Measurements from ENCODE around the gene METTL26. TPM values are rescaled to one million over a fixed set of nuclear protein-coding genes. Genes with fewer than 3 reads are reported as not detected.

METTL26 gene
- 79.9 to 151 TPM (median 141 TPM) in 5 replicates for total RNA-seq (2022; extraction: Qiagen RNA extraction)

GRCh38 chr16:636206-637080 lies at the start of gene METTL26:
TSS of gene METTL26 (minus strand) at chr16:636305. CDS start at chr16:636290, 15 bp downstream.

DNA sequence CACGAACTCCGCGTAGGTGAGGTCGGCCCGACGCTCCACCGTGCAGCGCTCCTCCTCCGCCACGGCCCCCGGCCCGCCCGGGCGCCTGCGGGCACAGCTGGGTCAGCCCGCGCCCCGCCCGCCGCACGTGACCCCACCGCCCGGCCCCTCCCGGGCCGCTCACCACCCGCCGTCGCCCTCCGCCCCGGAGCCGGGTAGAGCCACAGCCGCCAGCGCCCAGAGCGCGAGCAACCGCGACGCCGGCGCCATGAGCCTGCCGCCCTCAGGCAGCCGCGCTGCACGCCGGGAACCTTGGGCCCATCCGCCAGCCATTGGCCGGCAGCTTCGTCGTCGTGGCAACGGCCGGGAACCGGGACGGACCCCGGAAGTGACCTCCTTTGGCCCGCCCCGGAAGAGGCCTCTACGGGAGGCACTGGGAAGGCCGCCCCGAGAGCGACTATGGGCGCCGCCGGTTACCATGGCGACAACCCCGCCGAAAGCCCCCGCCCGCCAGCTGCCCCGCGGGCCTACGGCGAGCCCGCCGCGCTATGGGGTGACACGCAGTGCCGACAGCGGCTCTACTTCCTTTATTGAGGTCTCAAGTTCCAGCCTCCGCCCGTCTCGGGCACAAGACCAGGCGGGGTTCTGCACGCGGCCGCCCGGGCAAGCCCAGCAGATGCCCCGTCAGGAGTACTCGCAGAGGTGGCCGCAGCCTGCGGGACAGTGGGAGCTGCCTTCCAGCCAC lies 48.1 kb upstream of the METTL26 start, which contains the start of gene JMJD8:
JMJD8 (minus strand) TSS at position 264 of the 724 bp plus-strand sequence; CDS start at position 249, 15 bp downstream.

GRCh38 chr16:679814-680624 lies 43.9 kb upstream of the METTL26 start, which contains the start of gene STUB1:
TSS of gene STUB1 (plus strand) at chr16:680410. CDS start at chr16:680526, 116 bp downstream.

GRCh38 chr16:674968-675883 lies 39.1 kb upstream of the METTL26 start, which contains the start of gene RHBDL1:
TSS of gene RHBDL1 (plus strand) at chr16:675671. CDS start at chr16:675791, 120 bp downstream.

GRCh38 chr16:667780-668518 lies 31.8 kb upstream of the METTL26 start, which contains the start of gene RHOT2:
TSS of gene RHOT2 (plus strand) at chr16:668132. CDS start at chr16:668200, 68 bp downstream.

DNA sequence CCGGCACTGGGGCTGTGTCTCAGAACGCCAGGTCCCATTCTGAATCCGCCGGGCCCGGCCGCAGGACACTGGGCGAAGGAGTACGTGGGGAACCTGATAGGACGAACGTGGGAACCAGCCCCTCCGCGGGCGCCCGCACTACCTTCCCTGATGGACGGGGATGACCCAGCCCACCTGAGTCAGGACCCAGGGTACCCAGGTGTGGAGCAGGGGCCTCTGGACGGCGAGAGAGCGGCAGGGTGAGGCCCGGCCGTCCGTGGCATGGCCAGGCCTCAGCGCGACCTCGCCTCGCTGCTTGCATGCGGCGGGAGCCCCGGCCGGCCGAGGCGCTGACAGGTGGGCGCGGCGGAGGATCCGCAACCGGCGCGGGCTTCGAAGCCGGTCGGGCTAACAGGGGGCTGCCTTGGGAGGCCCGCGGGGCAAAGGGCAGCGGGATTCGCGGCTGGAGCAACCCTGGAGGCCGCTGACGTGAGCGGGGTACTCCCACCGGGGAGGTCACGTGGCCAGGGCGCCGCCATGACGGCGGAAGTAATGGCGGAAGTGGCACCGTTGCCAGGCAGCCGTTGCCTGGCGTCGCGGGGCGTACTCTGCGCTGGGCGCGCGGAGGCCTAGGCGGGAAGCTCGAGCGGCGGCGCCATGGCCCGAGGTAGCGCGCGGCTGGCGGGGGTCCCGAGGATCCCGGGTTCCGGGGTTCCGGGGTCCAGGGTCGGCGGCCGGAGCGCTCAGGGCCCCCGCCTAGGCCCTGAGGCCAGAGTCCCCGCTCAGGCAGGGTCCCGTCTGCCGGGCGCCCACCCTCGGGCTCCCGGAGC lies 12.9 kb upstream of the METTL26 start, which contains the start of gene WDR90:
WDR90 (plus strand) TSS at position 585 of the 809 bp plus-strand sequence; CDS start at position 637, 52 bp downstream.

DNA sequence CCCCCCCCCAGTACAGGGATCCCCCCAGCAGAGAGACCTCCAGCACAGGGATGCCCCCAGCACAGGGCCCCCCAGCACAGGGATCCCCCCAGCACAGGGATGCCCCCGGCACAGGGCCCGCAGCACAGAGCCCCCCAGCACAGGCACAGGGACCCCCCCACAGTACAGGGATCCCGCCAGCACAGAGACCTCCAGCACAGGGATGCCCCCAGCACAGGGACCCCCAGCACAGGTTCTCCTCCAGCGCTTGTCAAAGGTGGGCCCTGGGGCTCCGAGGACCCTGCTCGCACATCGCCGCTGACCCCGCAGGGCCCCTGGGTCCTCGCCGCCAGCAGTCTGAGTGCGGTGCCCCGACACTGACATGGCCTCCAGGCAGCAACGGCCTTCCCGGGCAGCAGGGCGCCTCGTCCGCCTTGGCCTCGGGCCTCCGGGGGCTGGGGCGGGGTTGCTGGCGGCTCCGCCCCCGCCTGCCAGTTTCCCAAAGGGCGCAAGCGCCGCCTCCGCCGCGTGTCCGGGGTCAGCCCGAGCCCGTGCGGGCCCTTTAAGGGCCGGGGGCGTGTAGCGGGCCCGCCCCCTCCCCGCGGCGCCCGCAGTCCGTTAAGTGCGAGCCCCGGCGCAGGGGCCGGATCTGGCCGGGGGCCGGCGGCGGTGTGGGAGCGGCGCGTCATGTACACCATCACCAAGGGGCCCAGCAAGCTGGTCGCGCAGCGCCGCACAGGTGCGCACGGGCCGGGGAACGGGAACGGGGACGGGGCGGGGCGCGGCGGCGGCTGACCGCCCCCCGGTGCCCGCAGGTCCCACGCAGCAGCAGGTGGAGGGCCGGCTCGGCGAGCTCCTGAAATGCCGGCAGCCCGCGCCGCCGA lies 5.5 kb upstream of the METTL26 start, which contains the start of gene MCRIP2:
MCRIP2 (plus strand) TSS at position 503 of the 863 bp plus-strand sequence; CDS start at position 667, 164 bp downstream.

GRCh38 chr16:630815-631405 lies 5.2 kb downstream of the METTL26 start, which contains the start of gene WFIKKN1:
TSS of gene WFIKKN1 (plus strand) at chr16:630985. CDS start at chr16:631254, 269 bp downstream.

DNA sequence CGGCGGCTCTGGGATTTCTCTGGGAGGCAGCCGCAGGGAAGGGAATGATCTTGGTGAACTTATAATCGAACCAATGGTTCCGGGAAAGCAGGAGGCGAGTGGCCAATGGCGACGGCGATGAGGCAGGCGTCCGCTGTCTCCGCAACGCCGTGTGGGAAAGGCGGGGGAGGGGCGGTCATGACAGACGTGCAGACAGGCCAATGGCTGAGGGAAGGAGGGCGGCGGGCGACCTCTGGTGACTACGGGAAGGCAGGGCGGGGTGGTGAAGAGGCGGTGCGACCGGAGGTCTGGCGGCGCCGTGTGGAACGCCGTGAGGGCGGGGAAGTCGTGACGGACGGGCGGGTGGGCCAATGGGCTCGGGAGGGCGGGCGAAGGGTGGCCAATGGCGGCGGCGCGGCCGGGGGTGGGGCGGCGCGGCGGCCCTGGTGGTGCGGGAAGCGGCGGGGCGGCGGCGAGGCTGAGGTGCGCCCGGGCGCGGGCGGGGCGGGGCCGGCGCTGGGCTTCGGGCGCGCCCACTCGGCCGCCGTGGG lies 46.4 kb downstream of the METTL26 start, which contains the start of gene RAB40C:
RAB40C (plus strand) TSS at position 409 of the 530 bp plus-strand sequence. CDS start 226 bp downstream, outside the sequence.

Other genes with a start within 250 kb of the METTL26 start
- gene NME4, start 239.1 kb downstream of the METTL26 start, total RNA-seq (2022; extraction: Qiagen RNA extraction), result 264 to 457 TPM (median 451 TPM) in 5 replicates
- gene DECR2, start 234.4 kb downstream of the METTL26 start, total RNA-seq (2022; extraction: Qiagen RNA extraction), result 21.4 to 30.7 TPM (median 29.9 TPM) in 5 replicates
- 26.2 to 32.4 TPM (median 28.4 TPM) in 5 replicates for gene RAB11FIP3, start 210.7 kb downstream of the METTL26 start, total RNA-seq (2022; extraction: Qiagen RNA extraction)
- gene CAPN15, start 108.6 kb downstream of the METTL26 start, total RNA-seq (2022; extraction: Qiagen RNA extraction), result 40.4 to 75.7 TPM (median 67.9 TPM) in 5 replicates
- gene PRR35, start 75.9 kb downstream of the METTL26 start, total RNA-seq (2022; extraction: Qiagen RNA extraction), result 0.08 to 0.28 TPM (median 0.26 TPM) in 5 replicates
- 0.18 to 0.30 TPM (median 0.23 TPM) in 5 replicates for gene NHLRC4, start 69.3 kb downstream of the METTL26 start, total RNA-seq (2022; extraction: Qiagen RNA extraction)
- gene PIGQ, start 66.3 kb downstream of the METTL26 start, total RNA-seq (2022; extraction: Qiagen RNA extraction), result 28.4 to 42.0 TPM (median 39.2 TPM) in 5 replicates
- 14.1 to 20.1 TPM (median 19.5 TPM) in 5 replicates for gene RAB40C, start 46.2 kb downstream of the METTL26 start, total RNA-seq (2022; extraction: Qiagen RNA extraction)
- 0.04 to 0.17 TPM (median 0.12 TPM) in 5 replicates for gene WFIKKN1, start 5.3 kb downstream of the METTL26 start, total RNA-seq (2022; extraction: Qiagen RNA extraction)
- 18.0 to 45.7 TPM (median 39.2 TPM) in 5 replicates for gene MCRIP2, start 5.5 kb upstream of the METTL26 start, total RNA-seq (2022; extraction: Qiagen RNA extraction)
- 13.8 to 27.0 TPM (median 22.9 TPM) in 5 replicates for gene WDR90, start 13.1 kb upstream of the METTL26 start, total RNA-seq (2022; extraction: Qiagen RNA extraction)
- gene RHOT2, start 31.8 kb upstream of the METTL26 start, total RNA-seq (2022; extraction: Qiagen RNA extraction), result 64.8 to 96.0 TPM (median 88.4 TPM) in 5 replicates
- gene RHBDL1, start 39.4 kb upstream of the METTL26 start, total RNA-seq (2022; extraction: Qiagen RNA extraction), result 0.50 to 1.5 TPM (median 1.3 TPM) in 5 replicates
- gene STUB1, start 44.1 kb upstream of the METTL26 start, total RNA-seq (2022; extraction: Qiagen RNA extraction), result 84.5 to 130 TPM (median 121 TPM) in 5 replicates
- 67.4 to 83.2 TPM (median 83.1 TPM) in 5 replicates for gene JMJD8, start 48.0 kb upstream of the METTL26 start, total RNA-seq (2022; extraction: Qiagen RNA extraction)
- 3.9 to 6.6 TPM (median 6.2 TPM) in 5 replicates for gene WDR24, start 54.1 kb upstream of the METTL26 start, total RNA-seq (2022; extraction: Qiagen RNA extraction)
- 15.0 to 21.8 TPM (median 15.8 TPM) in 5 replicates for gene FBXL16, start 69.5 kb upstream of the METTL26 start, total RNA-seq (2022; extraction: Qiagen RNA extraction)
- gene METRN, start 78.8 kb upstream of the METTL26 start, total RNA-seq (2022; extraction: Qiagen RNA extraction), result 66.1 to 228 TPM (median 216 TPM) in 5 replicates
- gene ANTKMT, start 84.8 kb upstream of the METTL26 start, total RNA-seq (2022; extraction: Qiagen RNA extraction), result 28.7 to 63.4 TPM (median 61.2 TPM) in 5 replicates
- 3.4 to 6.3 TPM (median 5.2 TPM) in 5 replicates for gene CCDC78, start 90.1 kb upstream of the METTL26 start, total RNA-seq (2022; extraction: Qiagen RNA extraction)
- gene HAGHL, start 90.8 kb upstream of the METTL26 start, total RNA-seq (2022; extraction: Qiagen RNA extraction), result 17.6 to 20.2 TPM (median 18.6 TPM) in 5 replicates
- gene CIAO3, start 104.7 kb upstream of the METTL26 start, total RNA-seq (2022; extraction: Qiagen RNA extraction), result 22.4 to 33.1 TPM (median 30.0 TPM) in 5 replicates
- 2.9 to 3.7 TPM (median 3.1 TPM) in 5 replicates for gene MSLN, start 124.4 kb upstream of the METTL26 start, total RNA-seq (2022; extraction: Qiagen RNA extraction)
- 34.4 to 58.3 TPM (median 53.4 TPM) in 5 replicates for gene RPUSD1, start 152.1 kb upstream of the METTL26 start, total RNA-seq (2022; extraction: Qiagen RNA extraction)
- 14.5 to 32.9 TPM (median 24.5 TPM) in 5 replicates for gene CHTF18, start 152.3 kb upstream of the METTL26 start, total RNA-seq (2022; extraction: Qiagen RNA extraction)
- not detected in 5 replicates for gene GNG13, start 164.4 kb upstream of the METTL26 start, total RNA-seq (2022; extraction: Qiagen RNA extraction)

All from A549 treated with AZD2906 at 1 μM for 4 hours (cell line).